GM12873 (cell line): ENCODE data around the gene PROX1.

Experiments
- CTCF ChIP-seq: IDR thresholded peaks from 2 replicates; pipeline ENCODE4 v1.5.1; 2012; ENCODE audit warnings: low read depth, mild to moderate bottlenecking, moderate library complexity, low read length, control low read depth; ENCODE audit not compliant: insufficient read depth; ENCODE audit errors: missing control alignments

The PROX1 gene

GRCh38 chr1:213982289-213982671 lies 5.5 kb upstream of the PROX1 start:
- TF ChIP-seq CTCF: no peak

- no peak for TF ChIP-seq CTCF
Measured at GRCh38 chr1:213982672-213983492, 4.9 kb upstream of the PROX1 start.

- no peak for TF ChIP-seq CTCF
Measured at GRCh38 chr1:213983493-213984386, 4.0 kb upstream of the PROX1 start.

GRCh38 chr1:213984387-213985208 lies 3.2 kb upstream of the PROX1 start:
- no peak for TF ChIP-seq CTCF

- TF ChIP-seq CTCF: no peak
Measured at GRCh38 chr1:213985209-213986019, 2.4 kb upstream of the PROX1 start.

- TF ChIP-seq CTCF: no peak
Measured at GRCh38 chr1:213986020-213986924, 1.5 kb upstream of the PROX1 start.
